HG03135 (cell line): Measurements from ENCODE around the gene SNRNP48.

Source experiments
- ATAC-seq: cut with Tn5 transposase; IDR thresholded peaks from one replicate; pipeline ENCODE4 v1.9.1; 2021; ENCODE audit warnings: mild to moderate bottlenecking, moderate library complexity; ENCODE audit not compliant: unreplicated experiment

SNRNP48 gene

GRCh38 chr6:7640016-7640415 is 50.0 kb downstream of the SNRNP48 start:
- ATAC-seq = no peak

DNA sequence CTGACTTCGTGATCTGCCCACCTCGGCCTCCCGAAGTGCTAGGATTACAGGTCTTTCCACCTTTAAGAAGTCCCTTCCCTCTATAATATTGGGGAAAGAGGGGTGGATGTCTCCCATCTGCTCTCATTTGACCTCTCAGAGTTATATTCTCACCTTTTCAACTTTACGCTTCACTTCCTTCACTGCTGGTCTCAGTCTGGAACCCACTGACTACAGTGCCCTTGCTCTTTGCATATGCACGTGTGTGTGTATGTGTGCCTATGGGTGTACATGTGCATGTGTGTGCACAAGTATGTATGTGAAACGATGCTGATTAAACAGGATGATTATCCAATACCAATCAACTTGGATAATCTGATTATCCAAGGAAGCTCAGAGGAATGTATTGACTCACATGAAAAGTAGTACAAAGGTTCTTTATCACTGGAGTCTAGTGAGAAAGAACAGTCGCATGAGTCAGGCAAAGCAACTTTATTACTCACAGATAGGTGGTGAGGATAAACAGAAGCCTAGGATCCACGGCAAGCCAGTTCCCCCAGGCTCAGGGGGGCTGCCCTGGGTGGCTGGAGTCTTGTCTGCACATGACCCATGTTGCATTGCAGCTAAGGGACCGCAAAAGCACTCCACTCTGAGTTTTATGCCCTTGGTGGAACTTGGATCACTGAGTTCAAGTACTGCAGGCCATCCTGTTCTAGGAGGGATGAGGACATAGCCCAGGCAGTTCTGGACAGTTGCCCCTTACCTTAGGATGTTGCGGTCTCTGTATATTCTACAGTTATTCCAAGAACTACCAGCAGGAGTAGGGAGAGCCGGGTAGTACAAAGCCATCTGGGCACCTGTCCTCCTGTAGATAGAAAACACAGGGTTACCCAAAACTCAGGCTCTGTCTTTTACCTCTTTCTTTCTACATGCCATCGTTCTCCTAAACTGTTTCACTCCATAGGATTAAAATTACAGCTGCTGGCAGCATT is 50.9 kb downstream of the SNRNP48 start:
- no peak for ATAC-seq

DNA sequence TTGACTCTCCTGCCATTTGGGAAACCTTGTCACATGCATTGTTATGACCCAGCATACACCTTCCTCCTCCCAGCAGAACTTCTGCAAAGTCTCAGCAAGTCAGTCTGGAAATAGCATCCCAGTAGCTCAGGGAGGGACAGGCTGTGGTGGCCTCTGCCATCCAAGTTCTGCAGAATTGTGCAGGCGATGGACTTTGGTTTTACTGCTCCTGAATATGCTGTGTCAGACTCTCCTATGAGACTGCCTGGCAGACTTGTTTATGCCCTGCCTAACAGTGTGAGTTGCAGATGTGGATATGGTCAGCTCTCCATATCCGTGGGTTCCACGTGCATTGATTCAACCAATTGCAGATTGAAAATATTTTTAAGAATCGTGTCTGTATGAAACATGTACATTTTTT is 52.8 kb downstream of the SNRNP48 start:
- ATAC-seq = no peak

- ATAC-seq = no peak
These were observed 54.4 kb downstream of the SNRNP48 start for GRCh38 chr6:7644417-7644816.

DNA sequence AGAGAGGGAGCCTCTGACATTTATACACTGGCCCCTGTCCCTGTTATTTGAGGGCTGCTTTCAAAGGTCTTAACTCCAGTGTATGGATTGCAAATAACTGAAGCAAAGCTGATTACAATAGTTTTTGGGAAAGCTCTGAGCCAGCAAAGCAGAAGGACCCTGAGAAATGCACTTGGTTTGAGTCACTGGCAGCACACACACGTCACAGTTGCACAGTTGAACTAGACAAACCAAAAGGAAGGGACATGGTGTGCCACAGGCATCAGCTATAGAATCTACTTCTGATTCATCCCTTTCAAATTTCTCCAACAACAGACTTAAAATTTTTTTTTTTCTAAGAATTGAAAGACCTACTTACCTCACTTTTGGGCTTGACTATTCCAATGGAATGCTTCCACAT is 56.4 kb downstream of the SNRNP48 start:
- ATAC-seq = no peak

GRCh38 chr6:7647504-7647903 is 57.5 kb downstream of the SNRNP48 start:
- ATAC-seq = no peak

GRCh38 chr6:7649037-7649810 is 59.2 kb downstream of the SNRNP48 start:
- no peak for ATAC-seq

DNA sequence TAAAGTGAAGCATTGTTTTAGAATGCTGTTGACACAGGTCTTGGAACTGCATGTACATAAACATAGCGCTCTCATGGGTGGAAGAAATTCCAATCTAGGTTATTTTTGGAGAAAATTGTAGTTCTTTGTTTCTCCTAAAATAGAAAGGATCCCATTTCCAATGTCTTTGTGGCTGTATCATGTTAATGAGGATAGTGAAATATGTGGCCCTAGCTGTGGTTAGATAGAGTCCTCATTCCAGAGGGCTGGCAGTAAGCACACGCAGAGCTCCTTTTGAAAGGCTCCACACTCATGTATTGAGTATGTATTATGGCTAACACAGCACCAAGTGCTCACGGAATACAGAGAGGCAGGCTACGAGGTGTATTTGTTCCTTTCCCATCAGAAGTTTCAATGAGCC is 60.9 kb downstream of the SNRNP48 start:
- no peak for ATAC-seq

DNA sequence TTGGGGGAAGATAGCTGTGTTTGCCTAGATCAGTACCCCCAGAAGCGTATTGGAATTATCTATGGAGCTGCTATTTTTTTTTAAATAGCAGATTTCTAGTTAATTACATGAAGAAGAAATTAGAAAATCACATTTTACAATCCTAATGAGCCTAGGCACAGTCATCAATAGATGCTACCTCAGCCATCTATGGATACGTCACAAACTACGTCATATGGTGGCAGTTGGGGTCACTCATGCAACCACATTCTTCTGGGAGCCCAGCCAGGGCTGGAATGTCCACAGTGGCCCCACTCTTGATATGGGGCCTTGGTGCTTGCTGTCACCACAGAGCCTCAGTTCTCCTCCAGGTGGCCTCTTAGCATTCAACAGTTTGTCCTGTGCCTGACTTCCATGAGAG is 63.0 kb downstream of the SNRNP48 start:
- no peak for ATAC-seq

DNA sequence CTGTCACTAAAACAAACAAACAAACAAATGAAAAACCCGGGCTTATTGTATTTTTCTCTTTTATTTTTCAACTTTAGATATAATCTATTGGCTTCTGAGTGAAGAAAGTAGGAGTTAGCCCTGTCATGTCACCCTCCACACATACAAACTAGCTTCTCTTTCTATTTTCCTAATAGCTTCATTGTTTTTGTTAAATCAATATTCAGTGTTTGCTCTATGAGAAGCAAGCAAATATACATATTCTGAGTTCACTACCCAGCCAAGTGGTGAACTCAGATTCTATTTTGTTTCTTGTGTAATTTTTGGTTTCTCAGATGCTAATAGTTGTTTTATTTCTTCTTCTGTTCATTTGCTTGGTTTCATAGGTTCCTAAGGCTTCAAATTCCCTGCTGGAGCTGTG is 66.4 kb downstream of the SNRNP48 start:
- ATAC-seq = no peak

DNA sequence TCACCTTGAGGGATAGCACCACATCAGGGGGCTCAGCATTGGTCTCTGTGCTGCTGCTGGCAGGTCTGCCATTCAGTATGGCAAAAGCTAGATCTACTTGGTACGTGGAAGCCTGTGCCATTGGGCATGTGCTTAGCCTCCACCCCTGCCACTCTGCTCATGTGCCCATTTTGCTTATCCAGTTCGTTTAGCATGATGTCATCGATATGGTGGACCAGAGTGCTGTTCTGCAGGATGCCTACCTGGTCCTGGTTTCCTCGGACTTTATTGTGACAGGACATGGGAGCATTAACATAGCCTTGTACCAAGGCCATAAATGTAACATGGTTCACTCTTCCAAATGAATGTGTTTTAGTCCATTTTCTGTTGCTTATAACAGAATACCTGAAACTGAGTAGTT is 68.5 kb downstream of the SNRNP48 start:
- ATAC-seq = no peak

DNA sequence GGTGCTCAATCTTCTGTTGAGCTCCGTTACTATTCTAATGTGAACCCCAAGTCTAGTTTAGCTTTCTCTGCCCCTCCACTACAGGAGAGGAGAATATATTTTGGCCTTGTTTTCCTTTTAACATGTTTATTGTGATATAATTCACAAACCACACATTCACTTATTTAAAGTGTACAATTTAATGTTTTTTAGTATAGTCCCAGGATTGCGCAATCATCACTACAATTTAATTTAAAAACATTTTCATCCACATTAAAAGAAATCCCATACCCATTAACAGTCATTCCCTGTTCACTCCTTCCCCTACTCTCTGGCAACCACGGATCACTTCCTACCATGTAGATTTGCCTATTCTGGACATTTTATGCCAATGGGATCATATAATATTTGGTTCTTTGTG is 71.4 kb downstream of the SNRNP48 start:
- ATAC-seq = no peak
